ENCODE results near the gene TEKT2.

Gene TEKT2

GRCh38 chr1:36083635-36084496 lies at the start of gene TEKT2:
Gene TEKT2, plus strand, starts transcription at chr1:36084094. Its CDS starts 828 bp downstream, at chr1:36084922.
- no peak for DNase-seq

GRCh38 chr1:36034692-36035091 lies 49.2 kb upstream of the TEKT2 start:
- DNase-seq, result no peak

- no peak for DNase-seq
Measured at GRCh38 chr1:36035154-36035553, 48.7 kb upstream of the TEKT2 start.

- DNase-seq, result no peak
Measured at GRCh38 chr1:36040238-36040637, 43.7 kb upstream of the TEKT2 start.

- no peak for DNase-seq
Measured at GRCh38 chr1:36051821-36052220, 32.1 kb upstream of the TEKT2 start.

GRCh38 chr1:36053978-36054377 lies 29.9 kb upstream of the TEKT2 start:
- DNase-seq, result no peak

GRCh38 chr1:36055706-36056105 lies 28.2 kb upstream of the TEKT2 start:
- no peak for DNase-seq

- DNase-seq, result no peak
Measured at GRCh38 chr1:36062315-36062714, 21.6 kb upstream of the TEKT2 start.

- no peak for DNase-seq
Measured at GRCh38 chr1:36067871-36068270, 16.0 kb upstream of the TEKT2 start.

- no peak for DNase-seq
Measured at GRCh38 chr1:36068866-36069265, 15.0 kb upstream of the TEKT2 start.

GRCh38 chr1:36070349-36070748 lies 13.5 kb upstream of the TEKT2 start:
- DNase-seq, result no peak

- DNase-seq, result no peak
Measured at GRCh38 chr1:36076979-36077573, 6.8 kb upstream of the TEKT2 start.

GRCh38 chr1:36080236-36080635 lies 3.7 kb upstream of the TEKT2 start:
- DNase-seq, result no peak

GRCh38 chr1:36080801-36081200 lies 3.1 kb upstream of the TEKT2 start:
- DNase-seq, result no peak

GRCh38 chr1:36081926-36082485 lies 1.9 kb upstream of the TEKT2 start:
- DNase-seq, result no peak

- DNase-seq, result no peak
Measured at GRCh38 chr1:36083219-36083618, 675 bp upstream of the TEKT2 start.

- DNase-seq, result no peak
Measured at GRCh38 chr1:36084497-36085115, 712 bp downstream of the TEKT2 start.

- DNase-seq, result no peak
Measured at GRCh38 chr1:36085126-36085525, 1.2 kb downstream of the TEKT2 start.

- no peak for DNase-seq
Measured at GRCh38 chr1:36085686-36086526, 2.0 kb downstream of the TEKT2 start.

GRCh38 chr1:36086529-36087232 lies 2.8 kb downstream of the TEKT2 start:
- DNase-seq, result no peak

- DNase-seq, result no peak
Measured at GRCh38 chr1:36087233-36088123, 3.6 kb downstream of the TEKT2 start.

Measured in activated CD4-positive, alpha-beta T cell treated with anti-CD3 and anti-CD28 coated beads, Interleukin-2, amount 50 U/mL, for 4 hours (primary cell).